GM21825 (cell line): ENCODE data around the gene AMPD2.

Source experiments
- ATAC-seq: cut with Tn5 transposase; IDR thresholded peaks from one replicate; pipeline ENCODE4 v1.9.1; 2021; ENCODE audit warnings: mild to moderate bottlenecking, moderate library complexity; ENCODE audit not compliant: unreplicated experiment

AMPD2 gene

GRCh38 chr1:109619576-109620400, at the start of gene AMPD2, which contains the start of gene GNAT2:
AMPD2 (plus strand) TSS chr1:109619837; CDS start chr1:109621176, 1,339 bp downstream.
GNAT2 (minus strand) TSS chr1:109619616; CDS start chr1:109612870, 6,746 bp downstream.
- peak; percentile 48 for ATAC-seq

GRCh38 chr1:109570414-109570813, 49.2 kb upstream of the AMPD2 start:
- ATAC-seq: no peak

- no peak for ATAC-seq
Observed at GRCh38 chr1:109573785-109574184, 45.9 kb upstream of the AMPD2 start.

- ATAC-seq: no peak
Observed at GRCh38 chr1:109578947-109579443, 40.6 kb upstream of the AMPD2 start.

GRCh38 chr1:109579491-109579890, 40.1 kb upstream of the AMPD2 start:
- no peak for ATAC-seq

- ATAC-seq: no peak
Observed at GRCh38 chr1:109582021-109582420, 37.6 kb upstream of the AMPD2 start.

GRCh38 chr1:109584766-109585165, 34.9 kb upstream of the AMPD2 start:
- no peak for ATAC-seq

GRCh38 chr1:109586055-109586454, 33.6 kb upstream of the AMPD2 start:
- ATAC-seq: no peak

- no peak for ATAC-seq
Observed at GRCh38 chr1:109589177-109589576, 30.5 kb upstream of the AMPD2 start.

GRCh38 chr1:109589679-109590078, 30.0 kb upstream of the AMPD2 start:
- no peak for ATAC-seq

- ATAC-seq: no peak
Observed at GRCh38 chr1:109592916-109593315, 26.7 kb upstream of the AMPD2 start.

GRCh38 chr1:109595531-109595930, 24.1 kb upstream of the AMPD2 start:
- ATAC-seq: no peak

- ATAC-seq: no peak
Observed at GRCh38 chr1:109598156-109598555, 21.5 kb upstream of the AMPD2 start.

GRCh38 chr1:109598655-109599054, 21.0 kb upstream of the AMPD2 start:
- no peak for ATAC-seq

- ATAC-seq: no peak
Observed at GRCh38 chr1:109603229-109603628, 16.4 kb upstream of the AMPD2 start.

- ATAC-seq: no peak
Observed at GRCh38 chr1:109605381-109605780, 14.3 kb upstream of the AMPD2 start.

GRCh38 chr1:109609881-109610280, 9.8 kb upstream of the AMPD2 start:
- ATAC-seq: no peak

- ATAC-seq: no peak
Observed at GRCh38 chr1:109610609-109611307, 8.9 kb upstream of the AMPD2 start.

GRCh38 chr1:109611308-109611990, 8.2 kb upstream of the AMPD2 start:
- ATAC-seq: no peak

- no peak for ATAC-seq
Observed at GRCh38 chr1:109613361-109614147, 6.1 kb upstream of the AMPD2 start.

- ATAC-seq: no peak
Observed at GRCh38 chr1:109615879-109616278, 3.8 kb upstream of the AMPD2 start.
